Hematopoietic multipotent progenitor cell treated with erythropoietin and hydrocortisone succinate and interleukin-3 and kit ligand, for 6 days (in vitro differentiated cells): ENCODE data around the gene ARL5B.
"Not testable (repeated sequence)": the region's sequence is repeated elsewhere in the genome, so short reads cannot be mapped to it uniquely, and the experiment has no call there.

Source experiments
- DNase-seq: peaks from one replicate; pipeline ENCODE4 v3.0.0-alpha.2; 2015

ARL5B gene

GRCh38 chr10:18659125-18659818 lies at the start of gene ARL5B:
Gene ARL5B (plus strand): TSS chr10:18659431. CDS start chr10:18659638, 207 bp downstream.
- DNase-seq, result peak; percentile 98

GRCh38 chr10:18610517-18610916 lies 48.7 kb upstream of the ARL5B start:
- DNase-seq, result no peak

GRCh38 chr10:18611168-18611567 lies 48.1 kb upstream of the ARL5B start:
- DNase-seq, result no peak

- DNase-seq, result no peak
Observed at GRCh38 chr10:18615618-18616017, 43.6 kb upstream of the ARL5B start.

GRCh38 chr10:18616337-18616736 lies 42.9 kb upstream of the ARL5B start:
- DNase-seq, result peak; percentile 46

- no peak for DNase-seq
Observed at GRCh38 chr10:18619016-18619415, 40.2 kb upstream of the ARL5B start.

GRCh38 chr10:18620856-18621255 lies 38.4 kb upstream of the ARL5B start:
- no peak for DNase-seq

GRCh38 chr10:18623671-18624070 lies 35.6 kb upstream of the ARL5B start:
- not testable (repeated sequence) for DNase-seq

- no peak for DNase-seq
Observed at GRCh38 chr10:18625886-18626285, 33.3 kb upstream of the ARL5B start.

- DNase-seq, result peak; percentile 66
Observed at GRCh38 chr10:18627452-18628018, 31.7 kb upstream of the ARL5B start.

- DNase-seq, result not testable (repeated sequence)
Observed at GRCh38 chr10:18632500-18632899, 26.7 kb upstream of the ARL5B start.

- no peak for DNase-seq
Observed at GRCh38 chr10:18635995-18636394, 23.2 kb upstream of the ARL5B start.

- DNase-seq, result not testable (repeated sequence)
Observed at GRCh38 chr10:18637400-18637799, 21.8 kb upstream of the ARL5B start.

GRCh38 chr10:18639719-18640118 lies 19.5 kb upstream of the ARL5B start:
- not testable (repeated sequence) for DNase-seq

- DNase-seq, result no peak
Observed at GRCh38 chr10:18647151-18647550, 12.1 kb upstream of the ARL5B start.

GRCh38 chr10:18647945-18648344 lies 11.3 kb upstream of the ARL5B start:
- peak; percentile 27 for DNase-seq

GRCh38 chr10:18649364-18649959 lies 9.8 kb upstream of the ARL5B start:
- DNase-seq, result peak; percentile 39

- peak; percentile 48 for DNase-seq
Observed at GRCh38 chr10:18650404-18650997, 8.7 kb upstream of the ARL5B start.

- DNase-seq, result peak; percentile 96
Observed at GRCh38 chr10:18651324-18652007, 7.8 kb upstream of the ARL5B start, which contains the start of gene NSUN6. Gene NSUN6 (minus strand): TSS chr10:18651587. CDS start chr10:18651203, 384 bp downstream.

- DNase-seq, result no peak
Observed at GRCh38 chr10:18653112-18653511, 6.1 kb upstream of the ARL5B start.

GRCh38 chr10:18656724-18657123 lies 2.5 kb upstream of the ARL5B start:
- no peak for DNase-seq

GRCh38 chr10:18658271-18659124 lies 733 bp upstream of the ARL5B start:
- peak; percentile 22 for DNase-seq
